Lung microvascular endothelial cell (primary cell): Measurements from ENCODE around the gene MAPKBP1. TPM values are rescaled to one million over a fixed set of nuclear protein-coding genes. Genes with fewer than 3 reads are reported as not detected.
A peak's percentile ranks its signal among the peaks of the same experiment; 100 is the strongest.
"Not testable (repeated sequence)": the region's sequence is repeated elsewhere in the genome, so short reads cannot be mapped to it uniquely, and the experiment has no call there.

Experiments used
- DNase-seq, 2 donors: peaks; one replicate each; pipeline versions ENCODE4 v3.0.0 to v3.0.0-alpha.2; 2010; ENCODE audit warnings: low read depth in 2 of 2
- total RNA-seq: library from RNA; depleted of rRNA; stranded (reverse); fragments of >200 nt; gene quantifications from 2 replicates; pipeline ENCODE4 v1.2.1, GENCODE V29; 2014

MAPKBP1 gene
- total RNA-seq, 1 donor from 2014 or later, result 7.1 TPM

DNA sequence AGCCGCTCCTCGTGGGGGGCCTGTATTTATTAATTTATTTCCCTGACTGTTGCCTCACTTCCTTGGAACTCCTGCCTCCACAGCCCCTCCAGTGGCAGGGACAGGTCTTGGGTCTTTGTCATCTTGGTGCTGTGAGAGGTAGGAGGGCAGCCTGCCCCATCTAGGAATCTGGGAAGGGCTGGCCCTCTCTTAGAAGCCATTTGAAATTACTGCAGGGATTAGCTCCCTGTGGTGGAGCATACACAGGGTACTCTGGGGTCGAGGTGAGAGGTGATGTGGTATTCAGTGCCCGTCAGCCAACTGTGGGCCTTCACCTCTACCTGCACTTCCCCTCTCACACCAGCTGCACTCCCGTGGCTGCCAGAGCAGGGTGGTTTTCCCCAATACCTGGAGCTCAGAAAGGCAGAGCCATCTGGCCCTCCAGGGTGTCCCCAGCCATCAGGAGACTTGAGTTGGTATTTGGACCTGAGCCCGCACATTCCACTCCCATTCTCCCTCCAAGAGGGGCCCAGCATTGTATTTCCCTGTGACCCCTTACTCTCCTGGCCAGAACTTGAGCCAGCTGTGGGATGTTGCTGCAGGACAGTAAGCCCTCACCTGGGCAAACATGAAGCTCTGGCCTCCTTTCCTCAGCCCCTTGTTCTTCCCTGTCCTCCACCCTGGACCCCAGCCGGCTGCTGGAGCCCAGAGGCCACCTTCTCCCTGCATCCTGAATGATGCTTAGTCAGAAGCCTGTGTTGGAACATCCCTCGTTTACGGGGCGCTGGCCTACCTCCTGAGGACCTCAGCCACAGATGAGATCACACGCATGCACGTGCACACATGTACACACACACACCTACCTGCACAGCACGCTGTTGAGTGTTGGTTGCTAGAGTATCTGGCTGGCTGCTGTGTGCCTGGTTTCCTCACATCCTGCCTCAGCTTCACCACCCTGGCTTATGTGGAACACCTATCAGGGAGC lies 51.6 kb downstream of the MAPKBP1 start:
- DNase-seq, result no peak

DNA sequence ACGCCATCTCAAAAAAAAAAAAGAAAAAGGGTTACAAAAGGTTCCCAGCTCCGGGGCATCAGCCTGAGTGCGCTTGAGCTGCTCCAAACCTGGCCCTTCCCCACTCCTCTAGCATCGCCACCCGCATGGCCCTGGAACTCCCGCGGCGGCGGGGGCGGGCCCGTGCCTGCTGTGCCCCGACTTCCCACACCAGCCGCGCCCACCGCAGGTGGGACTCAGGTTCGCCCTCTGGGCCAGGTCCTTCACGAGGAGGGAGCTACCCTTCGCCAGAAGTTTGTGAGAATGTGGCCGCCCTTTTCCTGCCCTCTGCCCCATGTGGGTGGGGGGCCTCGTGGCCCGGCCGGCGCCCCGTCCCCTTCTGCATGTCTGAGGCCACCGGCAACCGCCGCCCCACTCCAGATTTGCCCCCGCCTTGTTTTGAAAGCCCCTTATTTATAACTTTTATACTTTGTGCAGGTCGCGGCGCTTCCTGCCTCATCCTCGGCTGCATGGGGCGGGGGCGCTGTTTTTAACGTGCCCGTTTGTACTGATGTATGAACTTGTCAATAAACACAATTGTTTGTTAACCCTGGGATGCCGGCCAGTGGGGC lies 53.1 kb downstream of the MAPKBP1 start:
- no peak for DNase-seq

DNA sequence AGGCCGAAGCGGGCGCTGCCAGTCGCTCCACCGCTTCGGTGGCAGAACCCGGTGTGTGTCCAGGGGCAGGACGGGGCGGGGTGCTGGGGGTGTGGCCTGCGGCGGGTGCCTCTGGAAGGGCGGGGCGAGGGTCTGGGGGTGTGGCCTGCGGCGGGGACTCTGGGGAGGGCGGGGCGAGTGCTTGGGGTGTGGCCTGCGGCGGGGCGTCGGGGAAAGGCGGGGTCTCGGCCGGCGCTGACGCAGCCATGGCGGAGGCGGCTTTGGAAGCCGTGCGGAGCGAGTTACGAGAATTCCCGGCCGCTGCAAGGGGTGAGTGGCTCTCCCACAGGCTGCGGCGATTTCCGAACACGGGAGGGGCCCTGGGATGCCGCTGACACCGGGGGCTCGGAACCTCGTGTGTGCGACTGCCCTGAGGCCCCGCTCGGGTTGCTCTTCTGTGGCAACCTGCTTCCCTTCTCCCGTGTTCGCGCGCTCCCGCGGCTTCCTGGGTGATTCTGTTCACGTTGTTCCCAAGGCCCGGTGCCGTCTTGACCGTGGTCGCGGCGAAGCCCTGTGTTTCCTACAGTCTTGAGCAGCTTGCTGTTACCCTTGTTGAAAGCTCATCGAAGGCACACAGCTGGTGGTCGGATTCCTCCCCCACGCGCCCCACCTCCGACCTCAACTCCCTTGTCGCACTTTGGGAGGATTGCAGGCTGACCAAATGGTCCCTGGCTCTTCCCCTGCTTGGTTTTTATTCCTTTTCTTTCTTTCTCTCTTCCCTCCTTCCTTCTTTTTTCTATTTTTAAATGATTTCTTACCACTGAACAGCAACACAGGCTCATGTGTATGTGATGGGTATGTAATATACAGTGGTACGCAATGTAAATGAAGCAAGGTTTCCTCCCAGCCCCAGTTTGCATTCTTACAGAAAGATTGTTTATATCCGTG lies 53.9 kb downstream of the MAPKBP1 start, which contains the start of gene JMJD7:
Gene JMJD7 (plus strand): TSS at position 213 of the 927 bp plus-strand sequence. CDS start 33 bp downstream, at position 246.
- DNase-seq, result peak; percentile 89 to 92

DNA sequence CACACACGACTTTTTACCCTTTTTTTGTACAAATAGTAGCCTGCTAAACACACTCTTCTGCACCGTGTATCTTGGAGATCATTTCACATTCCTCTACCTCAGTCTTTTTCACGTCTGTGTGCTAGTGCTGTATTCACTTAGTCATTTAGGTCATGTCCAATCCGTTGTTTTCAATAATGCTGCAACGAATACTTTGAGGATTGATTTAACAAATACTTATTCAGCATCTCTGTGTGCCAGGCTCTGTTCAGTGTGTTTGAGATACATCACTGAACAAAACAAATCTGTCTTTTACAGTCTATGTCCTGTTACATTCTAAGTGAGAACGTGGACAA lies 54.5 kb downstream of the MAPKBP1 start:
- no peak for DNase-seq

DNA sequence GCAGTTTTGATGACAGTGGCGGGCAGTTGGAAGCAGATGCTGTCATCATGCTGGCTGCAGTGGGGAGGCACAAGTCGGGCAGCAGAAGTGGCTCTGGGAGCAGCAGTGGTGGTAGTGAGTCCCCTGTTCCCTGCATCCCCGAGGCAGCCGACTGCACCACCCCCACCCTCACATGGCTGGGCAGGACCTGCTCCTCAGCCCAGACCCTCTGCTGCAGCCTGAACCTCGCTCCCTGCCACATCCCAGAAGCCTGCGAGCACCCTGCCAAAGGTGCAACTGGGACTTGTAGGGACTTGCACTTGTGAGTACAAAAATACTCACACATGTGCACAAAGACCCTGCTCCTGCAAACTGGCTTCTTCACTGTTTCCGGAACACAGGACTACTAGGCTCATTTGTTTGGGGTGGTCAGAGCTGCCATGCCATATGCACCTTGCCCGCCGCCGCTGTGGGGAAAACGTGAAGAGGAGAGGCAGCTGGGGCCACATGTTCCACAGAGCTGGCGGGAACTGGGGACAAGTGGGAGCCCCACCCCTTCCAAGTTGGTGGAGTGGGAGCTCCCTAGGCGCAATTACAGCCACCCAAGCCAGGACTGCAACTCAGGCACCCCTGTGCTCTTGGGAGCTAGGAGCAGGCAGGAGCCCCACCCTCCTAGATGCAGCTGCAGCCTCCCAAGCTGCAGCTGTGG lies 55.8 kb downstream of the MAPKBP1 start:
- DNase-seq, result no peak

DNA sequence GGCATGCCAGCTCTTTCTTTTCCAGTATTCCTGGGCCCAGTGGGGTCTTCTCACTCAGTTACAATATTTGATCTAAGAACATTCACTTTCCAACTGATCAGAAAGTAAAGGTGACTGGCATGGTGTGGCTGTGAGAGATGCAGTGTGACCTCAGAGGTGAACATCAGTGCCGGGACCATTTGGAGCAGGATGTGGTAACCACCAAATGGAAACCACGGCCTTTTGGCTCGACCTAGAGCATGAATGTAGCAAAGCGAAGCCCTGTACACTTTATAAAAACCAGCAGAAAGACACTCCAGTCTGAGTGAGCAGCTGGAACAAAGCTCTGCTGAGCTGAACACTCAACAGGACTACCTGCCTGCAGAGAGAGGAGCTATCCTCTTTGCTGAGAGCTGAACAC lies 57.0 kb downstream of the MAPKBP1 start:
- not testable (repeated sequence) for DNase-seq

DNA sequence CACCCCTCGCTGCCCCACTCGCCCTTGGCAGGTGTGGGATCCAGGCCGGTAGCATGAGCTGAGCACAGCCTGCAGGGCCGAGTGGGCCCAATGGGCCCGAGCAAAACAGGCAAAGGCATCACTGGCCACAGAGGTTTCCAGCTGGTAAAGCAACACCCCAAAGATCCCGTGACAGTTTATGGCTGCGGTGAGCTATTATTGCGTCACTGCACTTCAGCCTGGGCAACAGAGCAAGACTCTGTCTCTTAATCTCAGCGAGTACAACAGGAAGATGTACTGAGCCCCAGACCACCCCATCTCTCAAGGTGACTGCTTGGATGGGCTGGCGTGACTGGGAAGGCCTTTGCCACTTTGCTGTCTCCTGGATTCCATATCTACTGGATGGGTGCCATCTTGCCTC lies 57.9 kb downstream of the MAPKBP1 start:
- no peak for DNase-seq

DNA sequence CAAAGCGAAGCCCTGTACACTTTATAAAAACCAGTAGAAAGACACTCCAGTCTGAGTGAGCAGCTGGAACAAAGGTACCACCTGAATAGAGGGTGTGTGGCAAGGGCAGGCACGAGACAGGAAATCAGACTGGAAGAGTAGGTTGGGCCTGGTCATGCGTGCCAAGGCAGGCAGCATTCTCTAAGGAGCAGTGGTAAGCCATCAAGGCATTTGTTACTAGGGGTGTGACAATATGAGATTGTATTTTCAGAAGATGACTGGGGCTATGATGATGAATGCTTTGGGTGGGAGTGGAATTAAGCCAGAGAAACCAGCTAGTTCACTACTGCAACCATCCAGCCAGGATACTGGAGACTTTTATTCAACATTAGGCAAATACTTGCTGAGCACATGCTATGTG lies 58.6 kb downstream of the MAPKBP1 start:
- DNase-seq, result no peak

DNA sequence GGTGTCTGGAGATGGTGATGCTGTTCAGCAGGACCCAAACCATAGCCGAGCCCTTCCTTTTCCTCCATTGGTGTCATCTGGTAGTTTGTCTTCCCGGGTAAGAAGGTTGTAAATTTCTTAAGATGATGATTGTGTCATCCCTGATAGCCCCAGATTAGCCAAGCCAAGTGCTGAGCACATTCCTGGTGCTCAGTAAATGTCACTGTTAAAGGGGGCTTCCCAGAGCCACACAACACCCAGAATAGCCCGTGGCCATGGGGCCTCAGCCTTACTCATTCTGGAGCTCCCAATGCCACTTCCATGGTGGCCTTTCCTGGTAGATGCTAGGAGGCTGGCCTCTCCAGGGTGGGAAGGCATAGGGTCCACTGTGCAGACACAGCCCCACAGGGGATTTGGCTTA lies 59.8 kb downstream of the MAPKBP1 start:
- no peak for DNase-seq

DNA sequence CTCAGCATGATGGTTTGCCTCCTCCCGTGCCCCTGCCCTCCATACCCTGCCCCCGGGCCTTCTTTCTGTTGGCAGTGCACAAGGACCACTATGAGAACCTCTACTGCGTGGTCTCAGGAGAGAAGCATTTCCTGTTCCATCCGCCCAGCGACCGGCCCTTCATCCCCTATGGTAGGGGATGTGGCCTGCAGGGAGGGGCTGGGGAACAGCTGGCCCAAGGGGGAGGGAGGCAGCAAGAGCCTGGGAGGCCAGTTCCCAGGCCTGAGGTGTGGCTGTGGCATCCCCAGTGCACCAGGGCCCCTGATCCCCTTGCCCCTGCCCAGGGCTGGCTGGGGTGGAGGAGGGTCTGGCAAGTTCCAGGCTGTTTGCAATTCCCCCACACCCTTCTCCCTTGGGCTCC lies 61.8 kb downstream of the MAPKBP1 start:
- no peak for DNase-seq

DNA sequence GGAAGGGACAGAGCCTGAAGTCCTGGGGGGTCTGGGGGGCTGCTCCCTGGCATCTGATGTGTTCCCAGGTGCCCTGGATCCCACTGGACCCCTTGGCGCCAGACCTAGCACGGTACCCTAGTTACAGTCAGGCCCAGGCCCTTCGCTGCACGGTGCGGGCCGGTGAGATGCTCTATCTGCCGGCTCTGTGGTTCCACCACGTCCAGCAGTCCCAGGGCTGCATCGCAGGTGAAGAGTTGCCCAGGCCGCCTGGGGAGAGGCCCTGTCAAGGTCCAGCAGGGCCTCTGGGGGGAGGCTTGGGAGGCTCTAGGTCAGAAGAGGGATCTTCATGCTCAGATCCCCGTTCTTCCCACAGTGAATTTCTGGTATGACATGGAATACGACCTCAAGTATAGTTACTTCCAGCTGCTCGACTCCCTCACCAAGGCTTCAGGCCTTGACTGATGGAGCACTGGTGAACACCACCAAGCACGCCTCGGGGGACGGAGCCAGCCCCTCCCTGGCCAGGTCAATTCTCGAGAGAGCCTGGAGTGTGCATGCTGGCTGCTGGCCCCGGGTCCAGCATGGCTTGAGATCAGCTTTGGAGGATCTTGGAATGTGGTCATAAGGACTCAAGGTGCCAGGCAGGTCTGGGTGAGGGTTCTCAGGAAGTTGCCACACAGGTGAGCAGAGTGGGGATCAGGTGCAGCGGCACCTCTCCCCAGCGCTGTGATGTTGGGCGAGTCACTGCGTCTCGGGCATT lies 62.6 kb downstream of the MAPKBP1 start:
- DNase-seq, result no peak

DNA sequence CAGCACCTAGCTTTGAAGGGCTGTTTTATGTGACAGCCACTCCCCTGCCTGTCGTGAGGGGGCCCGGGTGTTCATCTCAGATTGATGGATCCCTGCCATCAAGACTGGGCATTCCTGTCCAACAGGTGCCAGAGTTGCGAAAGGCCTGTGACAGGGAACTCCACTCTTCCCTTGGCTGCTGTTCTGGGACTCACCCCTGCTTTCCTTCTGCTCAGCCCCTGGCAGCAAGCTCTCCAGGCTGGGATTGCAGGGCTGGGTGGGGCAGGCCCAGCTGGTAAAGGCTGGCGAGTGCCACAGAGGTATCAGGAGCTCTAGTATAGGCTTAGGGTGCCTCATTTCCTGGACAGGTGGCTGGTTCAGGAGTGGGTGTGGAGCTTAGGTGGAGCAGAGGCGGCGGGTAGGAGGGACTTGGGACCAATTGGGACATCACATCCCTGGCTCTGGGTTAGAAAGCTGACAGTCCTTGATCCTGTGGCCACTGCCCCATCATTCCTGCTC lies 64.2 kb downstream of the MAPKBP1 start, which contains the start of gene PLA2G4B:
Gene PLA2G4B (plus strand): TSS at position 448 of the 498 bp plus-strand sequence. CDS start 67 bp downstream, outside the sequence.
- no peak for DNase-seq

DNA sequence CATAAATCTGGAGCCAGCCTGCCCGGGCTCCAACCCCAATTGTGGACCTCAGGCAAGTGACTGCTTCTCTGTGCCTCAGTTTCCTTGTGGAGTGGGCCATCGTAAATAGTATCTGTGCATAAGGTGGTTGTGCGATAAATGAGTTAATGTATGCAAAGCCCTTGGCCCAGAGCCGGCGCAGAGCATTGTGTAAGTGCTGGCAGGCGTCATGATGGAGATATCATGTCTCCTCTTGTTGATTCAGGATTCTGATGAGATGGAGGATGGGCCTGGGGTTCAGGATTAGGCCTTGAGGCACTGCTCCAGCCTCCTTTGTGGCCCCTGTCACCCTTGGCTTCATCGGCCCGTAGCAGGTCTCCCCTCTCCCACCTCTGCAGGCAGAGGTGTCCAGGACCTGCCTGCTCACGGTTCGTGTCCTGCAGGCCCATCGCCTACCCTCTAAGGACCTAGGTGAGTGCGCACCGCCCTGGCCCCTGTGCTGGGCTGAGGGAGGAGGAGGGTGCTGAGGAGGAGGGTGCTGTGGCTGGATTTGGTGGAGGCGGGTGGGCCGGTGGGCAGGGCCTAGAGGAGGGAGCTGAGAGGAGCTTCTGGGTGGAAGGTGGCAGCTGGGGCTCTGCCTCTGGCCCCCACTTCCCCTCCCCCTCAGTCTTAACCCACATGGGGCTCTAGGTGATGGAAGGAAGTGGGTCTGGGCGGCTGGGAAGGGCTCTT lies 65.7 kb downstream of the MAPKBP1 start:
- no peak for DNase-seq

DNA sequence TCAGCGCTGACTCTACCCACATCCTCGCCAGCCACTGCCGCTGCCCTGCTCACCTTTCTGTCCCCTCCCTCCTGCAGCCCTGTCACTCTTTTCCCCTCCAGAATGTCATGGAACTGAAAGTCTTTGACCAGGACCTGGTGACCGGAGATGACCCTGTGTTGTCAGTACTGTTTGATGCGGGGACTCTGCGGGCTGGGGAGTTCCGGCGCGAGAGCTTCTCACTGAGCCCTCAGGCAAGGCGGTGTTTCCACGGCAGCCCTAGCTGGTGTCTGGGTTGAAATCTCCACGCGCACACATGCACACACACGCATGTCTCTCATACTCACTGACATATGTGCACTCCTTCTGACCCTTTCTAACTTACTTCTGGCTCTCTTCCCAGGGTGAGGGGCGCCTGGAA lies 66.4 kb downstream of the MAPKBP1 start:
- DNase-seq, result no peak

DNA sequence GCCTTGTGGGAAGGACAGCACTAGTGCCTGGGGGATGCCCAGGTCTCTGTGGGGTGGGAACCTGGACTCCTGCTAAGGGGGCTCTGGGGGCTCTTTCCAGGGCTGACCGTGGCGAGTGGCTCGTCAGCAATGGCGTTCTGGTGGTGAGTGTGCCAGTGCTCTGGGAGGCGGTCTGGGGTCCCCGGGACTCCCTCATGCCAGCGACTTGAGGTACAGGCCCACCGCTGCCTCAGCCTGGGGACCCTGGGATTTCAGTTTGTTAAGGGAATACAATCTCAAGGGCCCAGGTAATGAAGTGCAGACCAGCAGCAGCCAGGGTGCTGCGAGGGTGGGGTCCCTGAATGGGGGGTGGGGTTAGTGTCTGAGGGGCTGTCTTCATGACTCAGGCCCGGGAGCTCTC lies 66.8 kb downstream of the MAPKBP1 start:
- no peak for DNase-seq

DNA sequence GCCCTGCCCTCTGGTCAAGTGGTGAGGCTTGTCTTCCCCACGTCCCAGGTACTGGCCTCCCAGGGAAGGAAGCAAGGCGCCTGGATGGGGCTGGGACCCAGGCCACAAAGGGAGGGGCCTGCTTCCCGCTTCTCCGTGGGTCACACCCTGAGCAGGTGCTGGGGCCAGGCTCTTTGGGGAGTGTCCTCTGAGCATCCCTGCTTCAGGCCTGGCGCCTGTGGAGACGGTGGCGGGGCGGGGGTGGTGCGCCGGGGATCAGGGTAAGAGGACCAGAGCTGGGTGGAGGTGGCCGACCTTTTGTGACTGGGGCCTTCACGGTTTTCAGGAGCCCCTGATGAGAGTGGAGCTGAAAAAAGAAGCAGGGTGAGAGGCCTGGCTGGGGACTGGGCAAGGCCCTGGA lies 67.9 kb downstream of the MAPKBP1 start:
- DNase-seq, result no peak

DNA sequence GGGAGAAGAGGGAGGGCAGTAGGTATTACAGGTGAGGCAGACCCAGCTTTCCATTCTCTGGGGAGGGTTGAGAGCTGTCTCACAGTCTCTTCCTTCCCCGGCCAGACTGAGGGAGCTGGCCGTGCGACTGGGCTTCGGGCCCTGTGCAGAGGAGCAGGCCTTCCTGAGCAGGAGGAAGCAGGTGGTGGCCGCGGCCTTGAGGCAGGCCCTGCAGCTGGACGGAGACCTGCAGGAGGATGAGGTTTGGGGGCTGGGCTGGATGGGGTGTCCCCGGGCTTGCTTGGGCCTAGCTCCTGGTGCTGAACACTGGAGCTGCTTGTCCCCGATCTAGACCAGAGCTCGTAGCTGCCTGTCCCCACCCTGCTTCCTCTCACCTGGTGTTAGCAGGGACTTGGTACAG lies 69.3 kb downstream of the MAPKBP1 start:
- no peak for DNase-seq

DNA sequence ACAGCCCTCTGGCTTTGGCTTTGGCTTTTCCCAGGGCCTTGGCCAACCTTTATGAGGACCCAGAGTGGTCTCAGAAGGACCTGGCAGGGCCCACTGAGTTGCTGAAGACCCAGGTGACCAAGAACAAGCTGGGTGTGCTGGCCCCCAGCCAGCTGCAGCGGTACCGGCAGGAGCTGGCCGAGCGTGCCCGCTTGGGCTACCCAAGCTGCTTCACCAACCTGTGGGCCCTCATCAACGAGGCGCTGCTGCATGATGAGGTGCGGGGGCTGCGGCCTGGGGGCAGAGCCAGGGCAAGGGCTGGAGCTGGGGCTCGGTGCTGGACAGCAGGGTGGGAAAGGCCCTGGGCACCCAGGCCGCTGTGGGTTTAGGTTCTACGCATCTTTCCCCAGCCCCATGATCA lies 70.5 kb downstream of the MAPKBP1 start:
- no peak for DNase-seq

DNA sequence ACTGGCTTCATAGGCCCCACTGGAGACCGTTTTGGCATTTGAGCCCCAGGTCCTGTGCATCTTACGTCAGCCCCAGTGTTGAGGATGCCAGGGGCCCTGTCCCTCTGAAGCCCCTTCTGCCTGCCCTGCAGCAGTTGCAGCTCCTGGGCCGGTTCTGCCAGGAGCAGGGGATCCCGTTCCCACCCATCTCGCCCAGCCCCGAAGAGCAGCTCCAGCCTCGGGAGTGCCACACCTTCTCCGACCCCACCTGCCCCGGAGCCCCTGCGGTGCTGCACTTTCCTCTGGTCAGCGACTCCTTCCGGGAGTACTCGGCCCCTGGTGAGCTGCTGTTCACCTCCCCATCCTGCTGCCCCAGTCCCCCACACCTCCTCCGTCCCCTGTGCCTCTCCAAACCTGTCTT lies 72.9 kb downstream of the MAPKBP1 start:
- no peak for DNase-seq

DNA sequence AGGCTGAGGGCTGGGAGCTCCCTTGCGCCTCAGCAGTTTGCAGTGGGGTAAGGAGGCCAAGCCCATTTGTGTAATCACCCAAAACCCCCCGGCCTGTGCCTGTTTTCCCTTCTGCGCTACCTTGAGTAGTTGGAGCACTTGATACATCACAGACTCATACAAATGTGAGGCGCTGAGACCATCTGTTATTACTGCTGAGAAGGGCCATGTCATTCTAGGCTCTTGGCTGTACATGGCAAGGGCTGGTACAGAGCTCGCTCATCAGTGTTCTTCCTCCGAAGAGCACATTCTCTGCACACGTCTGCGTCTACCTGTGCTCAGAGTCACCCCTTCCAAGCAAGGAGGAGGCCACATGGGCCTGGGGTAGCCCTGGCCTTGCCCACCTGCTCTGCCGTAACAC lies 73.7 kb downstream of the MAPKBP1 start:
- DNase-seq, result no peak
